Ovary (tissue), 9 donors: ENCODE results near the gene CFAP107. TPM values are rescaled to one million over a fixed set of nuclear protein-coding genes. Genes with fewer than 3 reads are reported as not detected.

Experiments
- DNase-seq, 5 donors: peaks; one replicate each; pipeline ENCODE4 v3.0.0-alpha.2; 2019 to 2020
- H3K27ac ChIP-seq, 2 donors: fragments of 200-600 bp; one replicate each; pipeline versions ENCODE4 v1.5.1 to v1.8.0; 2019 to 2022
- H3K27me3 ChIP-seq: fragments of 200-600 bp; one replicate; pipeline ENCODE4 v1.8.0; 2022
- H3K36me3 ChIP-seq: fragments of 200-600 bp; sonication (generic); one replicate; pipeline ENCODE4 v1.5.1; 2019
- H3K4me1 ChIP-seq: one replicate; pipeline ENCODE4 v1.8.1; 2013; ENCODE audit warnings: mild to moderate bottlenecking, moderate library complexity; ENCODE audit not compliant: insufficient read depth
- H3K4me3 ChIP-seq: fragments of 200-600 bp; sonication (generic); one replicate; pipeline ENCODE4 v1.5.1; 2017
- H3K9me3 ChIP-seq, 2 donors: fragments of 200-600 bp in 1 of 2; sonication (generic) in 1 of 2; one replicate each; pipeline versions ENCODE4 v1.5.1 to v1.8.1; 2013 to 2019; ENCODE audit warnings: mild to moderate bottlenecking in 1 of 2, moderate library complexity in 1 of 2
- EP300 ChIP-seq: sonication (generic); formaldehyde crosslinking; IDR thresholded peaks from one replicate; pipeline ENCODE4 v1.6.1; 2017; ENCODE audit warnings: antibody characterized with exemption
- POLR2A ChIP-seq: fragments of 450-650 bp; IDR thresholded peaks from one replicate; pipeline ENCODE4 v1.6.1; 2017; ENCODE audit warnings: antibody characterized with exemption, mild to moderate bottlenecking, moderate library complexity
- WGBS, 3 donors: extraction: QIAGEN DNeasy Blood & Tissue Kit in 1 of 3; methylation state at CpG; one replicate each; pipeline versions ENCODE4 v1.1.5 to v1.1.7; 2013 to 2017; 5-methylcytosine and 5-hydroxymethylcytosine counted together
- intact Hi-C, 4 donors: fragments of 100-400 bp; cut with DNase I; formaldehyde crosslinking; loops; one replicate each; pipeline versions ENCODE4 v1.11.0 to v1.15.1; 2022 to 2023
- polyA plus RNA-seq, 2 donors: library from polyadenylated mRNA; stranded (reverse); fragments of 200-250 nt in 1 of 2; fragments of 350-450 nt in 1 of 2; fragmentation: Illumina TruSeq in 1 of 2; extraction: RNeasy Lipid Tissue Mini Kit (QIAGEN cat#74804) in 1 of 2; gene quantifications; one replicate each; pipeline ENCODE4 v1.2.3, GENCODE V29; 2013 to 2014
- total RNA-seq, 7 donors: library from RNA; depleted of rRNA in 2 of 7; stranded (reverse); fragments of >200 nt in 2 of 7; fragmentation: NEBNext Ultra II Directional in 3 of 7; extraction: Animal tissue kit (Norgen Biotek cat#: 25700) in 3 of 7; gene quantifications; one replicate each; pipeline versions ENCODE4 v1.1.0 to v1.2.4, GENCODE V29; 2016 to 2023
- TF ChIP-seq, protein P1 (sequence below), 3 donors: fragments of 450-650 bp in 2 of 3; fragments of 200-600 bp in 1 of 3; IDR thresholded peaks; one replicate each; pipeline versions ENCODE4 v1.5.1 to v1.8.0; 2016 to 2022; ENCODE audit warnings: antibody characterized with exemption in 3 of 3, mild to moderate bottlenecking in 1 of 3
- donor health status: DM: no; HTN: no; CAD: no; lungs with moderate emphysema.
- donor health status: DM: no; HTN: no; CAD: no.
- donor health status: Bipolar disorder and iron deficiency.
- donor health status: DM: yes; HTN: yes; CAD: no.
- donor health status: DM: no; HTN: no; CAD: no.
- donor health status: DM: yes; HTN: yes; CAD: no.

The CFAP107 gene
- total and polyA plus RNA-seq, 9 donors: 0.32 to 2.2 (median 0.76) TPM; not detected in 5

DNA sequence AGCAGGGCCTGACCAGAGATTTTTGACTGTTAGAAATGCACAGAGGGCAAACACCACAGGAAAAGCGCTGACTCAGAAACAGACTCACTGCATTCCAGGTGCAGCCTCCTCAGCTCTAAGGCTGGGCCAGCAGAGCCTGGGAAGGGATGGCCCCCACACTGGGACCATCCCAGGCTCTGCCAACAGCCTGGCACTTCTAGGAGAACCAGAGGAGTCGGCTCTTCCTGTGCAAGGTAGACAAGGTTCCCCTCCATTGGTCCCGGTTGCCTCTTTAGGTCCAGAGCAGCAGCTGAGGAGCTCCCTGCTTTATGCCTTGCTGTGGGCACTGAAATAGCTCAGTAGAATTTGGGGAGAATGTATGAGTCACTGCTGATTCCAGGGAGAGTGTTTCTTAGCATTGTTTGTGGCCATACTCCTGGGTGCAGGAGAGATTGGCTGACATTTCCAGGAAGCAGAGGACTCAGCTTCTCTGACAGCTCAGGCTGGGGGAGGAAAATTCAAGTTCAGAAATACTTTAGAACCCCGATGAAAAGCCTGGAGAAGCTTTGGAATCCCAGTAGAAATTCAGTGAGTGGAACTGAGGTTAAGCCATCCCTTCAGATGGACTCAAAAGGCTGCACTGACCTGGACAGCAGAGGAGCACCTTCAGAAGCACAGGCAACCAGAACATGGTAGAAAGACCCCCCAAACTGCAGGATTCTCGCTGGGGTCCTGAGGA is 64.8 kb downstream of the CFAP107 start:
- Histone ChIP-seq H3K27me3 (no peaks in the 10 kb centered on the region), H3K36me3 (no peaks in the 10 kb centered on the region), H3K27ac (no peak overlapping the region), H3K9me3 (no peaks in the 10 kb centered on the region), H3K4me1 (no peaks in the 10 kb centered on the region), H3K4me3 (no peak overlapping the region)
- TF ChIP-seq, protein P1, sequence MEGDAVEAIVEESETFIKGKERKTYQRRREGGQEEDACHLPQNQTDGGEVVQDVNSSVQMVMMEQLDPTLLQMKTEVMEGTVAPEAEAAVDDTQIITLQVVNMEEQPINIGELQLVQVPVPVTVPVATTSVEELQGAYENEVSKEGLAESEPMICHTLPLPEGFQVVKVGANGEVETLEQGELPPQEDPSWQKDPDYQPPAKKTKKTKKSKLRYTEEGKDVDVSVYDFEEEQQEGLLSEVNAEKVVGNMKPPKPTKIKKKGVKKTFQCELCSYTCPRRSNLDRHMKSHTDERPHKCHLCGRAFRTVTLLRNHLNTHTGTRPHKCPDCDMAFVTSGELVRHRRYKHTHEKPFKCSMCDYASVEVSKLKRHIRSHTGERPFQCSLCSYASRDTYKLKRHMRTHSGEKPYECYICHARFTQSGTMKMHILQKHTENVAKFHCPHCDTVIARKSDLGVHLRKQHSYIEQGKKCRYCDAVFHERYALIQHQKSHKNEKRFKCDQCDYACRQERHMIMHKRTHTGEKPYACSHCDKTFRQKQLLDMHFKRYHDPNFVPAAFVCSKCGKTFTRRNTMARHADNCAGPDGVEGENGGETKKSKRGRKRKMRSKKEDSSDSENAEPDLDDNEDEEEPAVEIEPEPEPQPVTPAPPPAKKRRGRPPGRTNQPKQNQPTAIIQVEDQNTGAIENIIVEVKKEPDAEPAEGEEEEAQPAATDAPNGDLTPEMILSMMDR (IDR thresholded peaks at IDR 0.05): no peak
- TF ChIP-seq POLR2A (no peak), EP300 (no peak)
- 60 to 79% (median 61%) methylated on average over 5 of the region's 5 CpGs for WGBS, 3 donors
- intact Hi-C loops: no loop called here
- DNase-seq: no peak

DNA sequence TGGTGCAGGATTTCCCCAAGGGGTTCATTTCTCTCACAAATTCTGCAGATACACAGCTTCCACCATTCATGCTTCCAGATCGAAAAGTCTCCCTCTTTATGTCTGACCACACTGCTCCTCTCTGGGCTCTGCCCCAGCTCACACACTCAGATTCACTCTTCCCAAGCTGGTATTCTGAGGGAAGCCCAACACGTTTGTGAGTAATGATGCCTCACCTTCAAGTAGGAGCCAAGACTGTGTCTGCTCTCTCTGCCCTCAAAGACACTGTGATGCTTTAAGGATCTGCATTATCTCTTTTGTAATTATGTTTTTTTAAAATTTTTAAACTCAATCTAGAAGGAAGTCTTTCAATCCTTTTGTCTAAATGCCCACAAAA is 65.4 kb downstream of the CFAP107 start:
- Histone ChIP-seq H3K27ac (no peak overlapping the region), H3K4me3 (no peak overlapping the region), H3K4me1 (no peaks in the 10 kb centered on the region), H3K27me3 (no peaks in the 10 kb centered on the region), H3K36me3 (no peaks in the 10 kb centered on the region), H3K9me3 (no peaks in the 10 kb centered on the region)
- TF ChIP-seq, protein P1 (IDR thresholded peaks at IDR 0.05): no peak
- no peak for TF ChIP-seq EP300
- no peak for TF ChIP-seq POLR2A
- WGBS, 3 donors: 44 to 54% (median 49%) methylated on average over 2 of the region's 2 CpGs
- intact Hi-C loops: no loop called here
- DNase-seq: no peak

Other genes starting within 250 kb of the CFAP107 start
- 10 to 100 TPM; 25.8 to 92.3 (median 57.8) TPM for gene DHRS3, start 128.0 kb upstream of the CFAP107 start, total RNA-seq
- 10 to 100 TPM; 32.5 to 33.8 TPM for gene DHRS3, start 128.0 kb upstream of the CFAP107 start, polyA plus RNA-seq
- gene AADACL4, start 102.1 kb upstream of the CFAP107 start, total RNA-seq: not detected
- under 1 TPM in 1 of 2 donors, not detected in 1; 0.38 TPM for gene AADACL4, start 102.1 kb upstream of the CFAP107 start, polyA plus RNA-seq
- not detected for gene AADACL3, start 30.1 kb upstream of the CFAP107 start, total RNA-seq
- gene AADACL3, start 30.1 kb upstream of the CFAP107 start, polyA plus RNA-seq: not detected
- gene PRAMEF12, start 27.5 kb downstream of the CFAP107 start, total RNA-seq: not detected
- gene PRAMEF12, start 27.5 kb downstream of the CFAP107 start, polyA plus RNA-seq: not detected
- not detected for gene PRAMEF1, start 45.2 kb downstream of the CFAP107 start, total RNA-seq
- gene PRAMEF1, start 45.2 kb downstream of the CFAP107 start, polyA plus RNA-seq: not detected
- not detected for gene PRAMEF11, start 85.2 kb downstream of the CFAP107 start, total RNA-seq
- gene PRAMEF11, start 85.2 kb downstream of the CFAP107 start, polyA plus RNA-seq: not detected
- not detected for gene HNRNPCL1, start 102.5 kb downstream of the CFAP107 start, total RNA-seq
- gene HNRNPCL1, start 102.5 kb downstream of the CFAP107 start, polyA plus RNA-seq: not detected
- gene PRAMEF2, start 110.9 kb downstream of the CFAP107 start, total RNA-seq: not detected
- not detected for gene PRAMEF2, start 110.9 kb downstream of the CFAP107 start, polyA plus RNA-seq
- gene PRAMEF4, start 140.0 kb downstream of the CFAP107 start, total RNA-seq: not detected
- gene PRAMEF4, start 140.0 kb downstream of the CFAP107 start, polyA plus RNA-seq: not detected
- not detected for gene PRAMEF10, start 152.1 kb downstream of the CFAP107 start, total RNA-seq
- gene PRAMEF10, start 152.1 kb downstream of the CFAP107 start, polyA plus RNA-seq: not detected
- not detected for gene PRAMEF7, start 170.4 kb downstream of the CFAP107 start, total RNA-seq
- not detected for gene PRAMEF7, start 170.4 kb downstream of the CFAP107 start, polyA plus RNA-seq
- not detected for gene PRAMEF6, start 201.4 kb downstream of the CFAP107 start, total RNA-seq
- not detected for gene PRAMEF6, start 201.4 kb downstream of the CFAP107 start, polyA plus RNA-seq